Activated CD4-positive, alpha-beta T cell treated with anti-CD3 and anti-CD28 coated beads, Interleukin-2, Interleukin-6, amounts not matched to agents 100 ng/mL and 50 ng/mL, durations not matched to agents 16 hours and 8 hours (primary cell): ENCODE results near the gene SBF2.
"Not testable (repeated sequence)": the region's sequence is repeated elsewhere in the genome, so short reads cannot be mapped to it uniquely, and the experiment has no call there.

Experiments
- DNase-seq: peaks from one replicate; pipeline ENCODE4 v3.0.0-alpha.2; 2020

The SBF2 gene

DNA sequence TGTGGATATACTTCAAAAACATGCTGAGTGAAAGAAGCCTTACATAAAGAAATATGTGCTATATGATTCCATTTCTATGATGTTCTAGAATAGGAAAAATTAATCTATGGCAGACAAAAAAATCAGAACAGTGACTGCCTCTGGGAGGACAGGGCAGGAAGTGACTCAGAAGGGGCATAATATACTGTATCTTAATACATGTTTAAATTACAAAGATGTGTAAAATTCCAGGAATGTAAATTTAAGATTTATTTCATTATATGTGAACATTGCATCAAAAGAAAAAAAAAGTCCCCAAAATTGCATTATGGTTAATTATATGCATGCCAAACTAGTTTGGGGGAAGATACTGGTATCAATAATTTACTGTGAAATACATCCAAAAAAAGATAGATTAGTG, 32.2 kb downstream of the SBF2 start:
- DNase-seq, result no peak

DNA sequence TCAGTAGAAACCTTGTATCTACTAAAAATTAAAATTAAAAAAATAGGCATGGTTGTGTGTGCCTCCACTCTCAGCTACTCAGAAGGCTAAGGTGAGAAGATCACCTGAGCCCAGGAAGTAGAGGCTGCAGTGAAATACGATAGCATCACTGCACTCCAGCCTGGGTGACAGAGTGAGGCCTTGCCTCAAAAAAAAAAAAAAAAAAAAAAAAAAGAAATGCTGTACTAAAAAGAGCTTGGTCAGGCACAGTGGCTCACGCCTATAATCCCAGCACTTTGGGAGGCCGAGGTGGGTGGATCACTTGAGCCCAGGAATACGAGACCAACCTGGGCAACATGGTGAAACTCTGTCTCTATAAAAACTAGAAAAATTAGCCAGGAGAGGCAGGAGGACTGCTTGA, 36.5 kb downstream of the SBF2 start:
- no peak for DNase-seq

DNA sequence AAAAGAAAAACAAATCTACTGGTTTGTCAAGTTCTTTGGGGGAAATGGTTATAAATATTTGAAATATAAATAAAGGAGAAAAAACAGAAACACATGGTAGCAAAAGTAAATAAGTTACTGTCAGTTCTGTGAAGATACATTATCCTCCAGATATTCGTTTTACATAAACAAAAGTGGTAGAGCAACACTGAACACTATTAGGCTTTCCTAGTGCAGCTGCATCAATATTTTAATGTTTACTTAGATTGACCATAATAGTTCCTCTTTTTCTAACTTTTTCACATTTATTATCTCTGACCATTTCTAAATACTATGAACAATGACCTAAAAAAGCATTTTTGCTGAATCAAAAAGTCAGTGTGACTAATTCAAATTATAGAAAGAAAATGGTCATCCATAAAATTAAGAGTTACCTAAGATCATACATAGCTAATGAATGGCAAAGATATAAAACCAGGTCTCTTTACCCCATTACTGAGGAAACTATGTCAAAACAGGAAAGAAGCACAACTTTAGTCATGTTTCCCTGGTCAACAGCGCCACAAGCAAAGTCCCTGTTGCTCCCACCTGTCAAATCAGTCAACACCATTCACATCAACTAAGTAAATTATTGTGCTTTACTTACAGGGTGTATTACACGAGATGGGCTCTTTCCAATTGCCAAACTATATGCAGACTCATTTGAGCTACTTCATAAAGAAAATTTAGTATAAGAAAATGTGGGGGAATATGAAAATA, 38.5 kb downstream of the SBF2 start:
- DNase-seq, result no peak

DNA sequence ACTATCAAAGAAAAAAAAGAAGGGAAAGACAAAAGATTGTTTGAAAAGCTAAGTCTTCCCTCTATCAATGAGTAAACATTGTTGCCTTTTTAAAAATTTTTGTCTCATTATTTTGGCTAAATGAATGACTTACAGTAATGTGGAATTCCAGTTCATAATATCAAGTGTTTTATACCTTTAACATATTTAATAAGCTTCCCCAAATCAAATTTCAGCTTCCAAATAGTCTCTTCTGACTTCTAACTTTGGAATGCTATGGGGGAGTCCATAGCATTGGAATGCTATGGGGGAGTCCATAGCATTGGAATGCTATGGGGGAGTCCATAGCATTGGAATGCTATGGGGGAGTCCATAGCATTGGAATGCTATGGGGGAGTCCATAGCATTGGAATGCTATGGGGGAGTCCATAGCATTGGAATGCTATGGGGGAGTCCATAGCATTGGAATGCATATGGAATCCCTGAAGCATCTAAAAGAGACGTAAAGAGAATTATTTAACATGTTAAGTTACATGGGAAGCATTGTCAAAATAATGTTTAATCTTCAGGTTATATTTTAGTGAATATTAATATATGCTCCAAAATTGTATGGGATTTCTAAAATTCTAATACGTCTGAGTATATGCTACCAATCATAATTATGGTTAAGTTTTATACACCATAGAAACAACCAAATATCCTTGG, 44.4 kb downstream of the SBF2 start:
- DNase-seq, result not testable (repeated sequence)

DNA sequence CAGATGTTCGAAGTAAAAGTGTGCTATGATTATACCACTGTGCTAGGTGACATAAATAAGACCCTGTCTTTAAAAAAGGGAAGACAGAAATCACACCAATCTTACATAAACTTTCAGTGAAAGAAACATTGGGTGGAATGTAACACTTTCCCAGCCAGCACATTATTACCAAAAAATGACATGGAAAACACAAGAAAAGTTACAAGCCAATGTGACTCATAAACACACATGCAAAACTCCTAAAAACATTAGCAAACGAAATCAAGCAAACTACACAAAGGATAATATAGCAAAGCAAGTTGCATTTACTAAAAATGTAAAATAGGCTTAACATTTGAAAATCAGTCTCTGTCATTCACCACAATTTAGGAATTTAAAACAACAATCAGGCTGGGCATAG, 47.0 kb downstream of the SBF2 start:
- DNase-seq, result no peak

DNA sequence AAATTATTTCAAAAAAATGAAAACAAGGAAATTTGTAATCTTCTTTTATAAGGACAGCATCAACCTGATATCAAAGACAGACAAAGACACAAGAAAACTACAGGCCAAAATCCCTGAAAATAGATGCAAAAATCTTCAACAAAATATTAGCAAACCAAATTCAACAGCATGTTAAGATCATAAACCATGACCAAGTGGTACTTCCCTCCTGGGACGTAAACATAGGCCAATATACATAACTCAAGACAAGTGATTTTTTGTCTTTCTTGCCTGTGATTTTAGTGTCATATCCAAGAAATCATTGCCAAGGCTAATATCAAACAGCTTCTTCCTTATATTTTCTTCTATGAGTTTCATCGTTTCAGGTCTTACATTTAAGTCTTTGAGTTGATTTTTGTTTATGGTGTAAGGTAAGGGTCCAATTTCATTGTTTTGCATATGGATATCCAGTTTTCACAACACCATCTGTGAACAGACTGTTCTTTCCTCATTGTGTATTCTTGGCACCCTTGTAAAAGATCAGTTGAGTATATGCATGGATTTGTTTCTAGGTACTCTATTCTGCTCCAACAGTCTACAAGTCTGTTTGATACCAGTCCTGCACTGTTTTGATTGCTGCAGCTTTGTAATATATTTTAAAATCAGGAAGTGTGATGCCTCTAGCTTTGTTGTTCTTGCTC, 50.0 kb downstream of the SBF2 start:
- no peak for DNase-seq

DNA sequence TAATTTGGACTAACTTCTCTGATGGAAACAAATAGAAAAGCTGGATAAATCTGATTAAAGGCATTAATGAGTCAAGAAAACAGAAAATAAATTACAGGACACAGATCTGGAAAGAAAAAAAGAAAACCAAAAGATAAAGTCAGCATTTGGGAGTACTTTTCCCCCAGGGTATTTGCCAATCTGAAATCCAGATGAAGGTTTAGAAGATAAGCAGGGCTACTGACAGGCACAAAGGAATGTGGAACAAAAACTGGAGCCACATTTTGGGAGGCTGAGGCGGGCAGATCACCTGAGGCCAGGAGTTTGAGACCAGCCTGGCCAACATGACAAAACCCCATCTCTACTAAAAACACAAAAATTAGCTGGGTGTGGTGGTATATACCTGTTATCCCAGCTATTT, 57.2 kb downstream of the SBF2 start:
- no peak for DNase-seq

DNA sequence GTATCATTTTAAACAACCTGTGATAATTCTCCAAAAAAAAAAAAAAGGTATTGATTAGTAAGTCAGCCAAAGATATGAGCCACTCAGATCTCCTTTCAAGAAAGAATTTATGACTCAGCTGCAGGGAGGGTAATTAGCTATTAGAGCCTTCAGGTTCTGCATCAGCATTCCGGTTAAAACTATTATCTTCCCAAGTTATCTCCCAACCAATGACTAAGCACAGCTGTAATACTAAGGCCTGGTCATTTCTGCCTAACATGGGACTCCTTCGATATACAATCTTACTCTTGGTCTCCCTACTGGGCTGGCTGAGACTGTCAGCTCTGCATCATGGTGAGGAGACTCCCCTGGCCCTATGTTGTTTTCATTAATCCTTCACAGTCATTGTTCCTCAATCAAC, 60.4 kb downstream of the SBF2 start:
- DNase-seq, result no peak

DNA sequence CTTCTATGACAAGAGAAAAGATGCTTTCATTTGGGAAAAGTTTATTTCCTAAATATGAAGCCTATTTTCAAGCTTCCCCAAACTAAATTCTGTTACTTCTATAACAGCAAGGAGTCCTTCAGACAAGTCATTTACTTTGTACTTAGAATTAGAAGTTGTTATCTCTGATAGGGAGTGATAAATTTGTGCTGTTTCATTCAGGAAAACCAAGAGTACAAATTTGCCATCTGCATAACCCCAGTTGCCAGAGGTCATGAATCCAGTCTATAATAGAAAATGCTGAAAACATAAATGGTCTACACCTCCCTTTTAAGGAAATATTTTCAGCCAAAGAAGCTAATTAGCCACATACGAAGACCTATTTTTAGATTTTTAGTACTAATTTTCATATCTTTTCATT, 61.3 kb downstream of the SBF2 start:
- DNase-seq, result no peak

DNA sequence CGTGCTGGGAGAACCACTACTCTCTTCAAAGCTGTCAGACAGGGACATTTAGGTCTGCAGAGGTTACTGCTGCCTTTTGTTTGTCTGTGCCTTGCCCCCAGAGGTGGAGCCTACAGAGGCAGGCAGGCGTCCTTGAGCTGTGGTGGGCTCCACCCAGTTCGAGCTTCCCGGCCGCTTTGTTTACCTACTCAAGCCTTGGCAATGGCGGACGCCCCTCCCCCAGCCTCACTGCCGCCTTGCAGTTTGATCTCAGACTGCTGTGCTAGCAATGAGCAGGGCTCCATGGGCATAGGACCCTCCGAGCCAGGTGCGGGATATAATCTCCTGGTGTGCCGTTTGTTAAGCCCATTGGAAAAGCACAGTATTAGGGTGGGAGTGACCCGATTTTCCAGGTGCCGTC, 62.2 kb downstream of the SBF2 start:
- DNase-seq, result not testable (repeated sequence)

DNA sequence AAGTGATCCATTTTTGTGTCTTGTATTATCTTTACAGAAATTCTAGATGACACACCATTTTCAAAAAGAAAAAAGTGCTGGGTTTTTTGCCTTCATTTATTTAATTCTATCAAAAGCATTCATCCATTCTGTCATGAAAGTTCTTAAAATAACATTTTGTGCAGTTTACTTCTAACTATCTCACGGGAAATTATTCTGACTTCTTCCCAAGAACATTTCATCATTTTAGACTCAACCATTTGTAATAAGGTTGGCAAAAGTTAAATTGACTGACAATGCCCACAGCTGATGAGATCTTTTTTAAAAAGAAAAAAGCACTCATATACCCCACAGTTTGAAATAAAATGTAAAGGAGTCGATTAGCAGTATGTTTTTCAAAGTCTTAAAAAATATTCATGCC, 68.5 kb downstream of the SBF2 start:
- no peak for DNase-seq

DNA sequence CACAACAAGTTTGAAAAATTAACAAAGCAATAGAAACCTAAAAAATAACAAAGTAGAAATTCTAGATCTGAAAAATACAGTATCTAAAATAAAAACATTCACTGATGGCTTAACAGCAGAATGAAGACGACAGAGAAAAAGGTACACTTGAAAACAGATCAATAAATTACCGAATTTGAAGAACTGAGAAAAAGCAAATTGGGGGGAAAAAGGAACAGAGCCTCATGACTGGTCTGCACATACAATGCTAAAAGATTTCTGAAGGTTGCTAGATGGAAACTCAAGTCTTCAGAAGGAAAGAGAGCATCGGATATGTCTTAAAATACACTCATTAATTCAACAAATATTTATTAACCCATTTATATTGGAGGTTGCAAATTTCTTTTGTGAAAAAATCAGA, 71.6 kb downstream of the SBF2 start:
- no peak for DNase-seq

DNA sequence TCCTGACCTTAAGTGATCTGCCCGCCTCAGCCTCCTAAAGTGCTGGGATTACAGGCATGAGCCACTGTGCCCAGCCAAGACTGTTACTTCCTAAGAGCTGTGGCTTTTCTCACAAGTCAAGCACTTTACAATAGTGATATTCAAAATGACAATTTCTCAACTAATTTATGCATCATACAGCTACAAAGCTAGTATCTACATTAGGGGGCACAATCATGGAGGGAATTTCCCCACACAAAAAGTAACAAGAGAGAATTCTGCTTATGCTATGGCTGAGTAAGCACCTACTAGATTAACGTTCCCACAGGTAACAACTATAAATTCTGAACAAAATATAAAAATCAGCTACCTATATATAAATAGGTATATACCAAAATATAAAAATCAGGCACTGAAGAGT, 72.7 kb downstream of the SBF2 start:
- no peak for DNase-seq

DNA sequence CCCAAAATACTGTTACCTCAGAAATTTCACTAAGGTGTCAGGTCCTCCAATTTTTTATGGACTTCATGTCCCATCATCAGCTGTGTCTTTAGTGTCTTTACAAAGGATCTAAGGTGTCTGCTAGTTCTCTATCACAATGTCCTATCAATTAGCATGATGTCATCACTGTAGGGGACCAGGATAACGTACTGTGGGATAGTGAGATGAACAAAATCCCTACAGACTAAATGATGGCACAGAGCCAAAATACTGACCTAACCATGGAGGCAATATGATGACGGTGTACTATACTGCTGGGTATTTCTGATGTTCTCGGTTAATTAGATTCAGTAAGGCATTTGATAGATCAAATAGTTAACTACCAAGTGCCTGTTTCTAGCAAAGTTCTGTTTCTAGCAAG, 82.5 kb downstream of the SBF2 start:
- DNase-seq, result no peak

DNA sequence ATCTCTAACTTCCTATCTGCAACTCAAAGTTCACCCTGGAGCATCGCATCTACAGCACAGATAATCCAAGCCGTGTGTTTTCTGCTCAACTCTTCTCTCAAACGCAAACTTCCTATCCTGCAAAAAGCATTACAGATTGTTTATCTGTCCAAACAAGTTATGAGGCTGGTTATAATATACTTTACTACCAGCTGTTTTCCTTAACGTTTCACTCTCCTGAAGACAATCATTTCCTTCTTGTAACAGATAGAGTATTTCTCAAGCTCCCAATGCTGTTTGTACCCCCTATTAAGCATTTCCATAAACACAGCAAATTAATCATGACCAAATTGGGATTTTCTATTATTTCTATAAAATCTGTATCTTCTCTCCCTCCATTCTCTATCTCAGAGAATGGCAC, 84.7 kb downstream of the SBF2 start:
- DNase-seq, result no peak

DNA sequence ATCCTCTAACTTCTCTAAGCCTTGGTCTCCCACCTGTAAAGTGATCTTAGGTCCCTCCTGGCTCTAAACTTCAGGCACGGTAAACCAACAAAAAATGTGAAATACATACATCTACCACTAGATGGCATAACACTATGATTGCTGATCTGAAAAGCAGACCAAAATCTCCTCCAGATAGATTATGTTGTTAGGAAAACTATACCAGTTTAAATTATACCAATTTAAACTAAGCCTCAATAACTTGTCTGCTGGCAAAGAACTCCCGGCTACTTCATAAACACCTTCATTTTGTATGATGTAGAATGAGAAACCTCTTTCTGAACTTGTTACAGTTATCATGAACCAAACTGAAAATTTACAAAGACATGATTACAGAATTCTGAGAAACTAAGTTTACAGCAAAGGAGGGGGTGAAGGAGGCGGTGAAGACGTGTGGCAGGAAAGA, 85.9 kb downstream of the SBF2 start:
- DNase-seq, result peak; percentile 55

DNA sequence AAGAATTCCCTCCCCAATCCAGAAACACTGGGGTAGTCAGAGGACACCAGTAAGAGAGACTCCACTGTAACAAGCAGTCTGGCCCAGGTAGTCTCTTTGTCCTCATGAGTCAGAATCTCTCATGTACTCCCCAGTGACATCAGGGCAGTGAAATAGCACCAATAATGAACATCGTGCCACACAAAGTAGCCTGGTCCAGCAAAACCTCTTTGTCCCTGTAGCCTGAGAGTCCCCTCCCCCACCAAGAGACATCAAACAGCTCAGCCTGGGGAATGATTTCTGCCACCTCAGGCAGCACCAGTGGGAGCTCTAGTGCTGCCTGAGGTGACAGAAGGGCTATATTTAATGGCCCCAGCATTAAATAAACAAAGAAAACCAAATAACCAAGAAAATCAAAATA, 88.1 kb downstream of the SBF2 start:
- DNase-seq, result no peak

DNA sequence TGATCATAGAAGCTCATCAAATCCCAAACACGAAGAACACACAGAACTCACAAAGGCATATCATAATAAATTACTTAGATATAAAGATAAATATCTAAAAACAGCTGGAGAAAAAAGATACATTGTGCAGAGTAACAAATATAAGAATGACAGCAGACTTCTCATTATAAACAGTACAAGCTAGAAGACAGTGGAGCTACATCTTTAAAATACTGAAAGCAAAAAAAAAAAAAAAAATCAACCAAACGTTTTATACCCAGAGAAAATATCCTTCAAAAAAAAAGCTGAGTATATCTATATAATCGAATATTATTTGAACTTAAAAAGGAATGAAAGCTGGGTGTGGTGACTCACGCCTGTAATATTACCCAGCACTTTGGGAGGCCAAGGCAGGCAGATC, 90.0 kb downstream of the SBF2 start:
- DNase-seq, result no peak

DNA sequence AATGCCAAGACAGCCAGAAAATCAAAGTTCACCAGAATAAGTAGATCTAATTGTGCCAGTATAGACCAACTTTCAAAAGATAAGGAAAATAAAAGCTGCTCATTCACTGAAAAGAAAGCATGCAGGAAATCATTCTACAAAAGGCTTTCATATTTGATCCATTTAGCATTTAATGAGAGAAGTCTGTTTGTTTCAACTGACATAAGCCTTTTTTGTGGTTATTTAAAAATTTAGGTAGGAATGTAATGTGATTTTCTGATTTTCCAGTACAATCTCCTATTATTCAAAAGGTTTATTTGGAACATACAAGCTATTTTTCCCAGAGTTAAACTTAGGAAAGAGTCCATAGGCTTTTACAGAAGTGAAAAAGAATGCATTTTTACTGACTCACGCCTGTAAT, 92.7 kb downstream of the SBF2 start:
- no peak for DNase-seq

DNA sequence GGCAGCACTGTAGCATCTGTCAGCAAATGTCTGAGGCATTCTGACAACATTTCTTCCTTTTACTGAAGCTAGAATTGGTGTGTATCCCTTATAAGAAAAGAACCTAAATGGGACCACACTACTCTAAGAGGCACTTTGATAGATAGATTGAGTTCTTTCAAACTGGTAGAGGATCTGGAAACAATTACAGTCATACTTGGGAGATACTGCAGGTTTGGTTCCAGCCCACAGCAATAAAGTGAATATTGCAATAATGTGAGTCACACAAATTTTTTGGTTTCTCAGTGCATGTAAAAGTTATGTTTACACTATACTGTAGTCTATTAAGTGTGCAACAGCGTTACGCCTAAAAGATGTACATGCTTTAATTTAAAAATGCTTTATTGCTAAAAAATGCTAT, 96.9 kb downstream of the SBF2 start:
- no peak for DNase-seq

DNA sequence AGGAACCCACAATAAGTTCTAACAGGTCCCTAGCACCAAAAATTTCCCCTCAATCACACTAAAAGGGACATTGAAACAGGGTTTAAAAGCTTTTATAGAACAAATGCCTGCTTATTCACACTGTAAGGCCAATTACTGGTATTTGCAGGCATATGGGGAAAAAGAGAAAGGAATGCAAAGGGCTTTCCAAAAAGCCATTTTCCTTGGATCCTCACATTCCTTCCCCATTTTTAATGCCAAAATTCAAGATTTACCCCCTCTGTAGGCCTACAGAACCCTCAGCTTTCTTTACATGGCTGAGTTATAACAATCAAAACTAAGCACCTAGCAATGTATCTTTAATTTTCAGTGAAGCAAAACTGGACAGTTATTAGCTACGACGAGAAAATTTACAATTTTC, 102.0 kb downstream of the SBF2 start:
- DNase-seq, result no peak

DNA sequence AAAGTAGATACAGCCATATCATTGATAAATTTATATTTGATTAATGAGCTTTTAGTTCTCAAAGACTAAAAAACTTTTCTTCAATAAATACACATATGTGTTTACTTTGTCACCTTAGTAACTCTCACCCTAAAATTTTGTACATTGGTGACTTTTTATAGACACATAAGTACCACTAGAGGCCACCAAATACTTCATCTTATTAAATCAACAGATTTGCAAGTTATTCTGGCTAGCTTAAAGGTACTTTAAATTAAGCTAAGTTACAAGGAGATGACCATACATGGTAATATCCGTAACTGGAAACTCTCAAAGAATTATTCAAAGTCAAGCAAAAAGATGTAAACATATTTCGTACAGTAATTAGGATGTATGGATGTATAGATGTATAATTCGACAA, 112.2 kb downstream of the SBF2 start:
- DNase-seq, result no peak

DNA sequence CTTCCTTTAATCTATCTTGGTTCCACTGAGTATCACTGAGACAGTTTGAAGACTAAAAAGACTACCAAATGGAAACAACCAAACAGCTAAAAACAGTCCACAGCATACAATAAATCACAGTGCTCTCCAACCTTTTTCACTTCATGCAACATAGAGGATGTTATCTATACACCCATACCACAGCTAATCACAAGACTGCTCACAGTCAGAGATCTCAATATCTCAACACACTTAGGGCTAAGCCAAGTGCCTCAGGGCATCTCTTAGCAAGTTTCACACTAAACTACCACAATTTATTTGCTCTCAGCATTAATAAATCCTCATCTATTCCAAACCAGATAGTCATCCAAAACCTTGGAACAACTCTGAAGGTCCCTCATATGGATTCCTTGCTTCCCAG, 129.4 kb downstream of the SBF2 start:
- no peak for DNase-seq

DNA sequence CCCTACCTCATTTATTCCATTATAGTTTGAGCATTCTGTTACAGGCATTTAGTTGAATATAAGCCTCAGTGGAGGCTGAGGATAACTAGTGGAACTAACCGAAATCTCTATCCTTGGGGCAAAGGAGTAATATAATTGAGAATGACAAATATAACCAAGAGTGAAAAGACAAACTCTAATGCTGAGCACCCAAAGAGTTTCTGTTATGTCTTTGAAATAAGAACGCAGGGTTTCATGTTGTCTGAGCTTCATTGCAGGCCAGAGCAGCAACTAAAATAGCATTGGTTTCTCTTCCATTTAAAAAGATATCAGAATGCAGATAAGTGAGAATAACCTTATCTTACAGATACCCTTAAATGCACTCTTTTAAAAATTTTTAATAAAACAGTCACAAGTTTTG, 131.8 kb downstream of the SBF2 start:
- no peak for DNase-seq
